Measurements from ENCODE around the gene CEACAM19. TPM values are rescaled to one million over a fixed set of nuclear protein-coding genes. Genes with fewer than 3 reads are reported as not detected.

CEACAM19 gene
- total RNA-seq, 4 donors from 2014 or later = 1.0 to 16.1 (median 1.3) TPM

DNA sequence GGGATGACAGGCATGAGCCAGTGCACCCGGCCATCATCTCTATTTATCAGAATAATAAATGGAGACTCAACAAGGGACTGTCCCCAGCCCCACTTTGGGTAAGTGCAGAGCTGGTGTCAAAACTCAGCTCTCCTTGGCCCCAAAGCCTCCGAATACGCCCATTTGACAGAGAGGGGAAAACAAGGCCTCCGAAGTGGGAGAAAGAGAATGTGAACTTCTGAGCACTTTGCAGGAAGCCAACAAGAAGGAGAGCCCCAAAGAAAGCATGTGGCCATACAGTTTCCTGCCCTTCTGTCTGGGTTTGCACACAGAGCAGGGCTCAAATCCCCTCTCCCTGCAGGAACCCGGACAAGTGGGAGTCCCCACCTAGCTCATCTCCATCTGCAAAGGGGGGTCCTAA, 29.3 kb downstream of the CEACAM19 start:
- Histone ChIP-seq H3K36me3 (no peaks in the 10 kb centered on the region), H3K27me3 (no peaks in the 10 kb centered on the region), H3K9me3 (no peaks in the 10 kb centered on the region), H3K4me1 (no peaks in the 10 kb centered on the region), H3K4me3 (no peak overlapping the region), H3K27ac (no peak overlapping the region)
- no peak for TF ChIP-seq POLR2A (IDR thresholded peaks at IDR 0.05)
- TF ChIP-seq, protein P1, sequence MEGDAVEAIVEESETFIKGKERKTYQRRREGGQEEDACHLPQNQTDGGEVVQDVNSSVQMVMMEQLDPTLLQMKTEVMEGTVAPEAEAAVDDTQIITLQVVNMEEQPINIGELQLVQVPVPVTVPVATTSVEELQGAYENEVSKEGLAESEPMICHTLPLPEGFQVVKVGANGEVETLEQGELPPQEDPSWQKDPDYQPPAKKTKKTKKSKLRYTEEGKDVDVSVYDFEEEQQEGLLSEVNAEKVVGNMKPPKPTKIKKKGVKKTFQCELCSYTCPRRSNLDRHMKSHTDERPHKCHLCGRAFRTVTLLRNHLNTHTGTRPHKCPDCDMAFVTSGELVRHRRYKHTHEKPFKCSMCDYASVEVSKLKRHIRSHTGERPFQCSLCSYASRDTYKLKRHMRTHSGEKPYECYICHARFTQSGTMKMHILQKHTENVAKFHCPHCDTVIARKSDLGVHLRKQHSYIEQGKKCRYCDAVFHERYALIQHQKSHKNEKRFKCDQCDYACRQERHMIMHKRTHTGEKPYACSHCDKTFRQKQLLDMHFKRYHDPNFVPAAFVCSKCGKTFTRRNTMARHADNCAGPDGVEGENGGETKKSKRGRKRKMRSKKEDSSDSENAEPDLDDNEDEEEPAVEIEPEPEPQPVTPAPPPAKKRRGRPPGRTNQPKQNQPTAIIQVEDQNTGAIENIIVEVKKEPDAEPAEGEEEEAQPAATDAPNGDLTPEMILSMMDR (IDR thresholded peaks at IDR 0.05) = no peak
- intact Hi-C loops (cut with DNase I; ENCODE audit: low total_unique reads) = no loop called here
- DNase-seq = no peak

DNA sequence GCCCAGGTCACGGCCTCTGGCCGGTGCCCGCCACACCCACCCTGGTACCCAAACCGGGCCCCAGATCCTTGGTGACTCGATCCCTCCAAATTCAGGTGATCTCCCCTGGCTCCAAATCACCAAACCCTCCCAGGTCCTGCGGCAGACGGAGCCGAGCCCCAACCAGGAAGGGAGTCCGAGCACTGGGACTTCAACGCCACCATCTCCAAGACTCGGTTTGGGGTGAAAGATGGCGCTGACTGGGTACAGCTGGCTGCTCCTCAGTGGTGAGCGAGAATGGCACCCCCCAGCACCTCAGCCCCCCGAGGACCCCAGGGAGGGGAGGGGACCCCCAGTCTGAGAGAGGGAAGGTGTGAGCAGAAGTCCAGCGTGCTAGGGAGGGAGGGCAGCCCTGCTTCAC, 29.9 kb downstream of the CEACAM19 start:
- TF ChIP-seq, protein P1 (IDR thresholded peaks at IDR 0.05) = no peak
- no peak for TF ChIP-seq POLR2A (IDR thresholded peaks at IDR 0.05)
- H3K4me3 ChIP-seq = no peak overlapping the region
- no peak for DNase-seq
- no peaks in the 10 kb centered on the region for H3K4me1 ChIP-seq
- no peaks in the 10 kb centered on the region for H3K9me3 ChIP-seq
- no peaks in the 10 kb centered on the region for H3K36me3 ChIP-seq
- H3K27me3 ChIP-seq = no peaks in the 10 kb centered on the region
- no peak overlapping the region for H3K27ac ChIP-seq
- intact Hi-C loops (cut with DNase I; ENCODE audit: low total_unique reads) = no loop called here

DNA sequence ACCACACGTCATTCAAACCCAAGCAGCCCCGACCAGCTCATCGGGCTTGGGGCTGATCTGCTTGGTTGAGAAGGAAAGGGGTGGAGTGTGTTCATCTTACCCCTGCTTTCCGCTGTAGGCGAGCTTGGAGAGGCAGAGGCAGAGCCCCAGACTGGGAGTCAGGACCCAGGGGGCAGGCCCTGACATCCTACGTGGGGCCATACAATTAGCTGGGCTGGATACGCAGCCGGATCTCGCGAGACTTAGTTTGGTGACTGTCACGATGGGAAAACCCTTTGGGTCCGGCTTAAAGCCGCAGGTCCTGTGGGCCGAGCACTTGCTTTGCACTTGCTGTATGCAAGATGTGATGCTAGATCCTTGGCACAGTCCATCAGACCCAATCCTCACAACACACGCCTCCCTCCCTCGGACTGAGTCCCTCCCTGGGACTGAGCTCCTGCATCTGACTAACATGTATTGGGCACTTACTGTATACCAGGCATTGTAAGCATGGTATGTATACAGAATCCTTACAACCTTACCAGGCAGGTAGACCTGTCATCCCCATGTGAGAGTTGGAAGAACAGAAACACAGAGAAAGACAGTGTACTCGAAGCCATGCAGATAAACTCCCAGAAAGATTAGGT, 31.4 kb downstream of the CEACAM19 start:
- H3K4me3 ChIP-seq = no peak overlapping the region
- H3K27me3 ChIP-seq = no peaks in the 10 kb centered on the region
- intact Hi-C loops (cut with DNase I; ENCODE audit: low total_unique reads) = no loop called here
- no peaks in the 10 kb centered on the region for H3K36me3 ChIP-seq
- no peaks in the 10 kb centered on the region for H3K9me3 ChIP-seq
- no peak overlapping the region for H3K27ac ChIP-seq
- no peak for DNase-seq
- no peak for TF ChIP-seq POLR2A (IDR thresholded peaks at IDR 0.05)
- TF ChIP-seq, protein P1 (IDR thresholded peaks at IDR 0.05) = no peak
- no peaks in the 10 kb centered on the region for H3K4me1 ChIP-seq

DNA sequence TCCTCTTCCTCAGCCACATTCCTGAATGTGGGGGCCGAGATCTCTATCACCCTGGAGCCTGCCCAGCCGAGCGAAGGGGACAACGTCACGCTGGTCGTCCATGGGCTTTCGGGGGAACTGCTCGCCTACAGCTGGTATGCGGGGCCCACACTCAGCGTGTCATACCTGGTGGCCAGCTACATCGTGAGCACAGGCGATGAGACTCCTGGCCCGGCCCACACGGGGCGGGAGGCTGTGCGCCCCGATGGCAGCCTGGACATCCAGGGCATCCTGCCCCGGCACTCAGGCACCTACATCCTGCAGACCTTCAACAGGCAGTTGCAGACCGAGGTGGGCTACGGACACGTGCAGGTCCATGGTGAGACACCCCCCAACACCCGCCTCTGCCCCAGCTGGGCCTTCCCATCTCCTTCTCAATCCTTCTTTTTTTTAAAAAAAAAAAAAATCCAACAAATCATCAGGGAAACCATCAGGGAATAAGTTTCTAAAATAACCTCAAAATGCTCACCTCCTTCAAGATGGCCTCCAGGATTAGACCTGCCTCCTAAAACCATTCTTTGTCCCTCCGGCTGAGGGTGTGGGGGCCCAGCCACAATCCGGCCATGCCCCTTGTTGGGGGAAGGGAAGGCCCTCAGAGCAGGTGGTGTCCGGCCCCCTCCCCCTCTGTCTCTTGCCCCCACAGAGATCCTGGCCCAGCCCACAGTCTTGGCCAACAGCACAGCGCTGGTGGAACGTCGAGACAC, 32.2 kb downstream of the CEACAM19 start:
- Histone ChIP-seq H3K9me3 (no peaks in the 10 kb centered on the region), H3K27me3 (no peaks in the 10 kb centered on the region), H3K36me3 (no peaks in the 10 kb centered on the region), H3K4me1 (no peaks in the 10 kb centered on the region), H3K27ac (no peak overlapping the region), H3K4me3 (no peak overlapping the region)
- DNase-seq = no peak
- TF ChIP-seq, protein P1 (IDR thresholded peaks at IDR 0.05) = no peak
- TF ChIP-seq POLR2A (IDR thresholded peaks at IDR 0.05) = no peak
- intact Hi-C loops (cut with DNase I; ENCODE audit: low total_unique reads) = no loop called here

DNA sequence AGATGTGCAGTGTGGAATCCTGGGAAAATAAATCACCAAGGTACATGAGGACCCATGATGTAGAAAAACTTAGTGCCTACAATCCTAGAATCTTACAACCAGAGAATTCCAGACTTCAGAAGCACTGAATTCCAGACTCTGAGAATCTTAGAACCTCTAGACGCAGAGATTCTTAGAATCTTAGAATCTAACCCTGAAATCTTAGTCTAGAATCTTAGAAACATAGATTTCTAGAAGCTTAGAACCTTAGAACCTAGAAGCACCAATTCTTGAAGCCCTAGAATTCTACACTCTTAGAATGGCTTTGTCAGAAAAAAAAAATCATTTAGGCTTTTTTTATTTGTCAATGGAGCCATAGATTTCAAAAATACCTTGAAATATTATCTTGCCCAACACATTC, 33.7 kb downstream of the CEACAM19 start:
- intact Hi-C loops (cut with DNase I; ENCODE audit: low total_unique reads) = no loop called here
- H3K27ac ChIP-seq = no peak overlapping the region
- no peak for DNase-seq
- no peaks in the 10 kb centered on the region for H3K36me3 ChIP-seq
- no peak overlapping the region for H3K4me3 ChIP-seq
- no peaks in the 10 kb centered on the region for H3K4me1 ChIP-seq
- H3K27me3 ChIP-seq = no peaks in the 10 kb centered on the region
- no peak for TF ChIP-seq POLR2A (IDR thresholded peaks at IDR 0.05)
- TF ChIP-seq, protein P1 (IDR thresholded peaks at IDR 0.05) = no peak
- no peaks in the 10 kb centered on the region for H3K9me3 ChIP-seq

Data from uterus (tissue), 4 donors.